ENCODE results near the gene CD164. TPM values are rescaled to one million over a fixed set of nuclear protein-coding genes. Genes with fewer than 3 reads are reported as not detected.

CD164 gene
- polyA plus RNA-seq, 1 of the 3 experiments (the other 2 are of a cell fraction) = 83.4 TPM

DNA sequence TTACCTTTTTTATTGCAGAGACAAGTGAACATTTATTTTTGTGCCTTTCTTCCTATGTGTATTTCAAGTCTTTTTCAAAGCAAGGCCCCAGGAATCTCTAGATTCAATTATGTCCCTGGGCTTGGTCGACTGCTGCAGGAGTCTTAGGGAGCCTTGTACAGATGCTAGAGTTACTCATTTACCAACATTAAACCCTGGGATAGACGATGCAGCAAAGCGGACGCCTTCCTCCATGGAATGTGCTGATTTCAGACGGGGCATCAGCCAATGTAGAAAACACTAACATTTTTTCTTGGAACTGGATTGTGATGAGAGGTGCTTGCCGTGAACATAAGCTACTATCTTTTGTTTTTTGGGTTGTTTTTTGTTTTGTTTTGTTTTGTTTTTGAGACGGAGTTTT lies 55.9 kb downstream of the CD164 start:
- Histone ChIP-seq H3F3A (replicated peaks; ENCODE audit: insufficient read depth) (no peaks in the 10 kb centered on the region), H3K4me2 (no peak overlapping the region), H3K4me3 (ENCODE audit: low read depth in 2 of 2, low read length in 1 of 2) (no peak overlapping the region), H4K20me1 (ENCODE audit: insufficient read depth) (no peaks in the 10 kb centered on the region), H3K9ac (no peak overlapping the region), H3K27me3 (ENCODE audit: insufficient read depth) (no peaks in the 10 kb centered on the region), H3K4me1 (ENCODE audit: control insufficient read depth in 1 of 2, insufficient read depth in 2 of 2, low read depth in 1 of 2, low read length in 1 of 2) (no peaks in the 10 kb centered on the region), H3K9me2 (no peaks in the 10 kb centered on the region), H3K27ac (ENCODE audit: low read depth in 2 of 2, low read length in 1 of 2) (no peak overlapping the region), H3K36me3 (replicated peaks in 1 of 2; ENCODE audit: control insufficient read depth in 1 of 2, insufficient read depth in 2 of 2, low read length in 1 of 2) (no peaks in the 10 kb centered on the region), H2AFZ (ENCODE audit: low read depth) (no peak overlapping the region), H3K9me3 (no peaks in the 10 kb centered on the region), H3K79me2 (ENCODE audit: insufficient read depth) (no peaks in the 10 kb centered on the region)
- TF ChIP-seq, protein P1, sequence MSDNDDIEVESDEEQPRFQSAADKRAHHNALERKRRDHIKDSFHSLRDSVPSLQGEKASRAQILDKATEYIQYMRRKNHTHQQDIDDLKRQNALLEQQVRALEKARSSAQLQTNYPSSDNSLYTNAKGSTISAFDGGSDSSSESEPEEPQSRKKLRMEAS (IDR thresholded peaks at IDR 0.05; ENCODE audit: low read depth) = no peak
- no peak for TF ChIP-seq MEF2A (IDR thresholded peaks at IDR 0.05; ENCODE audit: borderline replicate concordance, low read depth)
- TF ChIP-seq RCOR1 (IDR thresholded peaks at IDR 0.05; ENCODE audit: low read length) = no peak
- no peak for TF ChIP-seq TAF1 (IDR thresholded peaks at IDR 0.05; ENCODE audit: borderline replicate concordance, low read depth, low read length)
- no peak for TF ChIP-seq RXRA (IDR thresholded peaks at IDR 0.05; ENCODE audit: borderline replicate concordance, low read depth)
- TF ChIP-seq, protein P2, sequence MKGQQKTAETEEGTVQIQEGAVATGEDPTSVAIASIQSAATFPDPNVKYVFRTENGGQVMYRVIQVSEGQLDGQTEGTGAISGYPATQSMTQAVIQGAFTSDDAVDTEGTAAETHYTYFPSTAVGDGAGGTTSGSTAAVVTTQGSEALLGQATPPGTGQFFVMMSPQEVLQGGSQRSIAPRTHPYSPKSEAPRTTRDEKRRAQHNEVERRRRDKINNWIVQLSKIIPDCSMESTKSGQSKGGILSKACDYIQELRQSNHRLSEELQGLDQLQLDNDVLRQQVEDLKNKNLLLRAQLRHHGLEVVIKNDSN (IDR thresholded peaks at IDR 0.05; ENCODE audit: borderline replicate concordance, low read depth) = no peak
- TF ChIP-seq POLR2AphosphoS5 (IDR thresholded peaks at IDR 0.05; ENCODE audit: low read depth, low read length) = no peak
- TF ChIP-seq, protein P3, sequence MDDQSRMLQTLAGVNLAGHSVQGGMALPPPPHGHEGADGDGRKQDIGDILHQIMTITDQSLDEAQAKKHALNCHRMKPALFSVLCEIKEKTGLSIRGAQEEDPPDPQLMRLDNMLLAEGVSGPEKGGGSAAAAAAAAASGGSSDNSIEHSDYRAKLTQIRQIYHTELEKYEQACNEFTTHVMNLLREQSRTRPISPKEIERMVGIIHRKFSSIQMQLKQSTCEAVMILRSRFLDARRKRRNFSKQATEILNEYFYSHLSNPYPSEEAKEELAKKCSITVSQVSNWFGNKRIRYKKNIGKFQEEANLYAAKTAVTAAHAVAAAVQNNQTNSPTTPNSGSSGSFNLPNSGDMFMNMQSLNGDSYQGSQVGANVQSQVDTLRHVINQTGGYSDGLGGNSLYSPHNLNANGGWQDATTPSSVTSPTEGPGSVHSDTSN (IDR thresholded peaks at IDR 0.05) = no peak
- TF ChIP-seq SMC3 (IDR thresholded peaks at IDR 0.05; ENCODE audit: low read depth, low read length) = no peak
- TF ChIP-seq GATA2 (CRISPR knock-in tag; IDR thresholded peaks at IDR 0.05) = no peak
- TF ChIP-seq, protein P4, sequence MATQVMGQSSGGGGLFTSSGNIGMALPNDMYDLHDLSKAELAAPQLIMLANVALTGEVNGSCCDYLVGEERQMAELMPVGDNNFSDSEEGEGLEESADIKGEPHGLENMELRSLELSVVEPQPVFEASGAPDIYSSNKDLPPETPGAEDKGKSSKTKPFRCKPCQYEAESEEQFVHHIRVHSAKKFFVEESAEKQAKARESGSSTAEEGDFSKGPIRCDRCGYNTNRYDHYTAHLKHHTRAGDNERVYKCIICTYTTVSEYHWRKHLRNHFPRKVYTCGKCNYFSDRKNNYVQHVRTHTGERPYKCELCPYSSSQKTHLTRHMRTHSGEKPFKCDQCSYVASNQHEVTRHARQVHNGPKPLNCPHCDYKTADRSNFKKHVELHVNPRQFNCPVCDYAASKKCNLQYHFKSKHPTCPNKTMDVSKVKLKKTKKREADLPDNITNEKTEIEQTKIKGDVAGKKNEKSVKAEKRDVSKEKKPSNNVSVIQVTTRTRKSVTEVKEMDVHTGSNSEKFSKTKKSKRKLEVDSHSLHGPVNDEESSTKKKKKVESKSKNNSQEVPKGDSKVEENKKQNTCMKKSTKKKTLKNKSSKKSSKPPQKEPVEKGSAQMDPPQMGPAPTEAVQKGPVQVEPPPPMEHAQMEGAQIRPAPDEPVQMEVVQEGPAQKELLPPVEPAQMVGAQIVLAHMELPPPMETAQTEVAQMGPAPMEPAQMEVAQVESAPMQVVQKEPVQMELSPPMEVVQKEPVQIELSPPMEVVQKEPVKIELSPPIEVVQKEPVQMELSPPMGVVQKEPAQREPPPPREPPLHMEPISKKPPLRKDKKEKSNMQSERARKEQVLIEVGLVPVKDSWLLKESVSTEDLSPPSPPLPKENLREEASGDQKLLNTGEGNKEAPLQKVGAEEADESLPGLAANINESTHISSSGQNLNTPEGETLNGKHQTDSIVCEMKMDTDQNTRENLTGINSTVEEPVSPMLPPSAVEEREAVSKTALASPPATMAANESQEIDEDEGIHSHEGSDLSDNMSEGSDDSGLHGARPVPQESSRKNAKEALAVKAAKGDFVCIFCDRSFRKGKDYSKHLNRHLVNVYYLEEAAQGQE (IDR thresholded peaks at IDR 0.05; ENCODE audit: low read depth, low read length) = no peak
- TF ChIP-seq JUND (IDR thresholded peaks at IDR 0.05) = no peak
- no peak for TF ChIP-seq TCF12 (IDR thresholded peaks at IDR 0.05)
- no peak for TF ChIP-seq FOXJ3 (CRISPR knock-in tag; IDR thresholded peaks at IDR 0.05)
- no peak for TF ChIP-seq ELF1 (IDR thresholded peaks at IDR 0.05)
- no peak for TF ChIP-seq RFX5 (IDR thresholded peaks at IDR 0.05; ENCODE audit: low read length)
- DNase-seq = no peak
- ChIA-PET CTCF (interaction anchor here (0.9 kb wide), 1 partner anchor 12 kb away, joined by 3 read pairs; no protein-coding TSS in a partner anchor), POLR2A (no interaction called here)
- 51% methylated on average over 7 of the region's 7 CpGs for WGBS (ENCODE audit: low lambda C conversion rate)
